Ammon's horn (tissue), 1 donor: ENCODE measurements around the gene MBD4.

Experiments
- DNase-seq: peaks from one replicate; pipeline ENCODE4 v3.0.0-alpha.2; 2016; ENCODE audit warnings: low spot score

Gene MBD4

DNA sequence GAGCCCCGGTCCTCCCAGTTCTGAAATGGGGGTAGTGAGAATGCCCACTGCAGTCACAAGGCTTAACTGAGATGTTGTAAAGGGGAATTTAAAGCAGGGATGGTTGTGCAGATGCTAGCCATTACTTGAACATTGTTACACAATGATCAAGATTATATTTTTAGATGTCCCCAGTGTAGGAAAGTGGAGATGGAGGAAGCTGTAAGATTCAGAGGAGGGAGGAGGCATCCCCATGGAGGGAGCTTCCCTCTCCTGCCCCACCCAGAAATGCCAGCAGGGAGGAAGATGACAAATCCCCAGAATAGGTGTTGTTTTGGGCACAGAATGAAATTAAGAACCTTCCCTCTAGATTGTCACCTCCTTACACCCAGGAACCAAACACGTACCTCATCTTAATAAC, 57.4 kb downstream of the MBD4 start:
- no peak for DNase-seq
